DND-41 (cell line): Measurements from ENCODE around the gene TDRD1.

Source experiments
- ATAC-seq: fragments of 200-7000 bp; cut with Tn5 transposase; 3 replicates; pipeline ENCODE4 v1.9.1; 2021; ENCODE audit warnings: low read depth; ENCODE audit not compliant: insufficient read depth
- DNase-seq: peaks from one replicate; pipeline ENCODE4 v3.0.0-alpha.2; 2020
- H2AFZ ChIP-seq: 2 replicates; pipeline ENCODE4 v1.6.0; 2012; ENCODE audit warnings: low read depth, low read length
- H3K27ac ChIP-seq: 2 replicates; pipeline ENCODE4 v1.5.1; 2012; ENCODE audit warnings: low read length, inconsistent platforms
- H3K27me3 ChIP-seq: fragments of 200-600 bp; sonication (generic); 2 replicates; pipeline ENCODE4 v1.6.0; 2012; ENCODE audit warnings: low read length, mild to moderate bottlenecking, inconsistent platforms; ENCODE audit not compliant: insufficient read depth, poor library complexity
- H3K36me3 ChIP-seq: 2 replicates; pipeline ENCODE4 v1.5.1; 2012; ENCODE audit warnings: low read length, inconsistent platforms; ENCODE audit not compliant: insufficient read depth
- H3K4me1 ChIP-seq: 2 replicates; pipeline ENCODE4 v1.5.1; 2012; ENCODE audit warnings: mild to moderate bottlenecking, low read length; ENCODE audit not compliant: insufficient read depth
- H3K4me2 ChIP-seq: 2 replicates; pipeline ENCODE4 v1.6.0; 2012; ENCODE audit warnings: mild to moderate bottlenecking, moderate library complexity, low read length, inconsistent platforms; ENCODE audit not compliant: insufficient read depth
- H3K4me3 ChIP-seq, 2 experiments: fragments of 200-600 bp in 1 of 2; shearing (Covaris generic) in 1 of 2; 2 replicates each; pipeline ENCODE4 v1.5.1; 2012 to 2016; ENCODE audit warnings: inconsistent platforms in 2 of 2, low read length in 2 of 2, mild to moderate bottlenecking in 2 of 2, low read depth in 1 of 2, moderate library complexity in 1 of 2
- H3K79me2 ChIP-seq: 2 replicates; pipeline ENCODE4 v1.6.0; 2012; ENCODE audit warnings: low read length, inconsistent platforms; ENCODE audit not compliant: insufficient read depth
- H3K9ac ChIP-seq: 2 replicates; pipeline ENCODE4 v1.6.0; 2012; ENCODE audit warnings: low read depth, mild to moderate bottlenecking, inconsistent platforms, low read length, moderate library complexity
- H3K9me3 ChIP-seq: 2 replicates; pipeline ENCODE4 v1.5.1; 2012; ENCODE audit warnings: low read length, moderate library complexity, mild to moderate bottlenecking, inconsistent platforms; ENCODE audit not compliant: insufficient read depth, severe bottlenecking
- H4K20me1 ChIP-seq: 2 replicates; pipeline ENCODE4 v1.6.0; 2012; ENCODE audit warnings: low read length; ENCODE audit not compliant: insufficient read depth
- CTCF ChIP-seq: IDR thresholded peaks from 2 replicates; pipeline ENCODE4 v1.5.1; 2012; ENCODE audit warnings: borderline replicate concordance, low read length, moderate library complexity, mild to moderate bottlenecking; ENCODE audit not compliant: poor library complexity, severe bottlenecking; ENCODE audit errors: extremely low read depth
- EZH2 ChIP-seq: IDR thresholded peaks from 3 replicates; pipeline ENCODE4 v1.6.1; 2012; ENCODE audit warnings: borderline replicate concordance, low read depth, mild to moderate bottlenecking, moderate library complexity, low read length, inconsistent platforms; ENCODE audit not compliant: severe bottlenecking

Gene TDRD1

GRCh38 chr10:114167985-114168384 is 11.2 kb upstream of the TDRD1 start:
- Histone ChIP-seq H4K20me1 (no peaks in the 10 kb centered on the region), H3K4me1 (peaks cover 14% of the 10 kb centered on the region), H3K4me3 (no peak overlapping the region), H3K79me2 (peaks cover 5% of the 10 kb centered on the region), H3K9ac (no peak overlapping the region), H3K27ac (no peak overlapping the region), H3K9me3 (peaks cover 9% of the 10 kb centered on the region), H3K27me3 (no peaks in the 10 kb centered on the region), H3K36me3 (no peaks in the 10 kb centered on the region), H3K4me2 (no peak overlapping the region), H2AFZ (no peak overlapping the region)
- no peak for ATAC-seq
- TF ChIP-seq EZH2 (no peak), CTCF (no peak)
- no peak for DNase-seq

- H3K4me2 ChIP-seq = no peak overlapping the region
- H3K9ac ChIP-seq = no peak overlapping the region
- no peak for TF ChIP-seq CTCF
- TF ChIP-seq EZH2 = no peak
- peaks cover 20% of the 10 kb centered on the region for H3K4me1 ChIP-seq
- peaks cover 6% of the 10 kb centered on the region for H3K79me2 ChIP-seq
- no peak overlapping the region for H3K27ac ChIP-seq
- peaks cover 9% of the 10 kb centered on the region for H3K9me3 ChIP-seq
- H3K27me3 ChIP-seq = no peaks in the 10 kb centered on the region
- no peaks in the 10 kb centered on the region for H3K36me3 ChIP-seq
- no peak for ATAC-seq
- H2AFZ ChIP-seq = no peak overlapping the region
- no peak overlapping the region for H3K4me3 ChIP-seq
- no peak for DNase-seq
- H4K20me1 ChIP-seq = no peaks in the 10 kb centered on the region
Measured at GRCh38 chr10:114168450-114169009, 10.6 kb upstream of the TDRD1 start.

DNA sequence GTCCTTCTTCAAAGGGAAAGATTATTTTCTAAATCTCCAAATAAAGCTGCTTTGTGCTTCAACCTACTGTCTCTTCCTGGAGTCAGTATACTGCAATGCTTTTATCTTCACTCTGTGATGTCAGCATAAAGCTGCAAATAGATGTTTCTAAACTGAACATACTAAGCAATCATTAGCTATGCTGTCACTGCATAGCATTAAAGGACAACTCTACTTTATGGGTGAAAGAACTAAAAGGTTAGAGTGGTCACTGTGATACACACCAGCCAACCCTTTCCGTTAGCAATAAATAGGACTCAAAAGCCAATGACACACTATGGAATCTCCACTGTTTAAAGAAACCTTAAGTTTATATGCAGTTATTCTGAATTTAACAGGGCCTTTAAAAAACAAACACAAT is 6.9 kb upstream of the TDRD1 start:
- H3K4me1 ChIP-seq = peaks cover 31% of the 10 kb centered on the region
- peaks cover 9% of the 10 kb centered on the region for H3K9me3 ChIP-seq
- no peak overlapping the region for H3K9ac ChIP-seq
- H3K27ac ChIP-seq = no peak overlapping the region
- no peaks in the 10 kb centered on the region for H3K36me3 ChIP-seq
- no peak for DNase-seq
- no peaks in the 10 kb centered on the region for H4K20me1 ChIP-seq
- peak overlapping the region; percentile 99 for H3K4me2 ChIP-seq
- H3K4me3 ChIP-seq = peak overlapping the region in 1 of 2 experiments; percentile 25; a peak in 1 of 4 replicates
- H3K27me3 ChIP-seq = peaks cover 15% of the 10 kb centered on the region
- no peak for TF ChIP-seq EZH2
- TF ChIP-seq CTCF = no peak
- no peak for ATAC-seq
- H2AFZ ChIP-seq = no peak overlapping the region
- H3K79me2 ChIP-seq = peaks cover 10% of the 10 kb centered on the region
